Stimulated activated CD4-positive, alpha-beta T cell treated with anti-CD3 and anti-CD28 coated beads, Interleukin-1b, Interleukin-23, amount 100 ng/mL, for 1 hour (primary cell): ENCODE data around the gene PPP1R10.

Experiments
- DNase-seq, 2 donors: peaks; one replicate each; pipeline ENCODE4 v3.0.0-alpha.2; 2020; ENCODE audit warnings: low read depth in 2 of 2

PPP1R10 gene

DNA sequence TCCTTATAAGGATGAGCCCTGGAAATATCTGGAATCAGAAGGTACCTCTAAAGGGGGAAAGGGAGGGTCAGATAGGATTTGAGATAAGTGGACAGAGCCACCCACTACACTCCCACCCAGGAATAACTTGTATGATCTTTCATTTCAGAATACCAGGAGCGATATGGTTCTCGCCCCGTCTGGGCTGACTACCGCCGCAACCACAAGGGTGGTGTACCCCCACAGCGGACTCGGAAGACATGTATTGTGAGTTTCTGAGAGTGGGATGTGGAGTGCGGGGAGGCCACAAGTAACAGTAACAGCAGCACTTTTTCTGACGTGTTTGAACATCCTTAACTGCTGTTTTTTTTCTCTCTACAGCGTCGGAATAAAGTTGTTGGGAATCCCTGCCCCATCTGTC lies 2.5 kb upstream of the PPP1R10 start:
- no peak for DNase-seq

DNA sequence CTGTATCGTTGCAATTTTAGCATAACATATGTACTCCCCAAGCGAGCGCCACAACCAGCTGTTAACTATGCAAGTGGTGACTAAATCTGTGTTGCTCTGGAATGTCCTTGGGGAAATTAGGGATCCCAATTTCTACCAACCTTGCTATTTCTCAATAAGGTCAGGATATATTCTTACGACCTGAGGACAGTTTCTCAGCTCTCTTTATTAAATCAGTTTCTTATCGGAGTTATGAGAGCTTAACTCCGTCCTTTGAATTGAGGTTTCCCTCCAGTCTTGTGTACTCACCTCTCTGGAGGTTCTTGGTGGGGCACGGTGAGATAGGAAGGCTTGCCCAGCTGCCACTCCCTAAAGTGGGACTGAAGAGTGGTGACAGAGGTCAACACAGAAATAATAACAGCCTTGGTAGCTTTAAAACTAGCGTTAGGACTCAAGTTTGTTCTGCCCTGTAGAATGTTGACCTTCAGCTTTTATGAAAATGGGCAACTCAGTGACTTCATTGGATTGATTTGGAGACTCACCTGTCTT lies 1.3 kb upstream of the PPP1R10 start:
- no peak for DNase-seq

DNA sequence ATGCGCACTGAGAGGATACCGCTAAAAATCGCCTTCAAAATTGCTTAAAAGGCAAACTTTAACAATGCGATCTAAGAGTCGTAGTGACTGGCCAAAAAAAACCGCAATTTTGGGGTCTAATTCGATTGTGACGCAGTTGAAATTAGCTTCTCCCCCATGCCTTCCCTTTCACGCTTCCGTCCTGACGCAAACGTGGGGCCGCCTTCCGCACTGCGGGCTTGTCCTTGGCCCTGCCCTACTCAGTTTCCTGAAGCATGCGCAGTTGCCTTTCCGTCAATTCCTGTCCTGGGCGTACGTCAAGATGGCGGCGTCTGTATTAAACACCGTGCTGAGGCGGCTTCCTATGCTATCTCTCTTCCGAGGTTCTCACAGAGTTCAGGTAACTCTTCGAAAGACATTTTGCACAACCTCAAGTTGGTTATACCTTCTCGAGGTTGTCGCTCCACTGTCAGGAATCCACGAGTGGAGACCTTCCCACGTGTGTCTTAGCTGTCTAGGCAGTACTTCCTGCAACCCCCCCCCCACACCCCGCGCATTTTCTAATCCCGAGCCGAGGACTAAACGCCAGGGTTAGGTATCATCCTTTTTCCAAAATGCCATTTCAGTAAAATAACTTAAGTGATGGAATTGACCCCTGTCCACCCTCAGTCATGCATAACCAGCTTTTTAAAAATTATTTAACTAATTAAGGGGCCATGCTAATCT lies 674 bp upstream of the PPP1R10 start, which contains the start of gene MRPS18B:
MRPS18B (plus strand) TSS at position 276 of the 705 bp plus-strand sequence; CDS start at position 302, 26 bp downstream.
- peak; percentile 85 to 96 for DNase-seq

DNA sequence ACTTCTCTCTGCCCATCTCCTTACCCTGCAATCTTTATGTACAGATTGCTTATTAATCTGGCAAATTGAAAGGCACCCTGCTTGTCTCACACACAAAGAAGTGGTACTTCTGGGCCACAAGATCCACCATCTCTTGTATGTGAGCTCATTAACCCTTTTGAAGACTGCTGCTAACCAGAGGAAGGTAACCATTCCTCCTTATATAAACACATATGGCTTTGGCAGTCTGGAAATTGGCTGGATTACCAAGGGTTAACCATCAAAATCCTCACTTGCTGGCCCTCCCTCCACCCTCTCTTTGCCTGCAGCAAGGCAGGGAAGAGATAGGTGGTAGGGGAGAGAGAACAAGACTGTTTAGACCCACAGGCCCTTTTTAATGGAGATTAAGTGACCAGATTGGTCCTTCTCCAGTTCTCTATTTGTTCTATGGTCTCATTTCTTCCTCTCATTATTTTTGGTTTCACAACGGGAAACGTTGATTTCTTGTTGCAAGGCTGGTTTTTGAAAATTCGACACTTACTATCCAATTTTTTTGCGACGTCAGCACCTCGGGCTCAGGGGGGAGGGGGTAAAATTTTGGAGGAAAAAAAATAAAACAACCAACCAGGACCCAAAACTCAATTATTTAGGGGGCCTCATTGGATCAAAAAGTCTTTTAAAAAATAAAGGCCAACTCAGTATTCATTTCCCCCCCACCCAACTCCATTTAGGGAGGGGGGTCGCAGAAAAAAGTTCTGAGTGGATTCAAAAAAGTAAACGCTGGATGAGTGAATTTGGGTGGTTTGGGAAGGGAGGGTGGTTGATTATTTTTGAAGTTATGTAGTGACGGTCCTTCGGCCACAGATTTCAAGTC lies 859 bp downstream of the PPP1R10 start:
- DNase-seq, result no peak

- no peak for DNase-seq
These were observed 1.7 kb downstream of the PPP1R10 start for GRCh38 chr6:30615219-30615957.

GRCh38 chr6:30614843-30615218 lies 2.2 kb downstream of the PPP1R10 start:
- peak; percentile 51 to 74 for DNase-seq

GRCh38 chr6:30614044-30614842 lies 2.8 kb downstream of the PPP1R10 start:
- DNase-seq, result no peak

- DNase-seq, result no peak
These were observed 3.6 kb downstream of the PPP1R10 start for GRCh38 chr6:30613251-30614043.

DNA sequence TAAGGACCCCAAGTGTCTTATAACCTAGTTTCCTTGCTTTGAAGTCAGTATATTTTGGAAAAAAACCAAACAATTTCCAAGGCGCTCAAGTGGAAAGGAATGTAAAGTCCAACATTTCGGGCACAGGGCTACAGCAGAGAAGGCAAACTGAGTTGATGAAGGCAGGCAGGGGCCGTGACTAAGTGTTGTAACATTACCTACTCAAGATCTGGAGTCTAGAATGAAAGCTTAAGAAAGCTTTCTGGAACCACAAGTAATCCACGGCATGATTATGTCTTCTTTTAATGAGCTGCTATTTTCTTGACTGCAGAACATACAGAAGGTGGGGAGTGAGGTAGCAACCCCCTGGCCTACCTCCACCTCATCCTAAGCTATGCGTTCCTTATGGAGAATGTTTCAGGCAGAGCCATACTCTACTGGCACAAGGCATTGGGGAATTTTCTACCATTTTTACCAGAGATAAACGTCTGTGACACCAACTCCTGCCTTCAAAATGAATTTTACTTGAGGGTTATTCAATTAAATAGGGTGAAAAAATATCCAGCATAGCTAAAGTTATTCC lies 4.3 kb downstream of the PPP1R10 start:
- no peak for DNase-seq

- no peak for DNase-seq
These were observed 4.8 kb downstream of the PPP1R10 start for GRCh38 chr6:30612213-30612612.

DNA sequence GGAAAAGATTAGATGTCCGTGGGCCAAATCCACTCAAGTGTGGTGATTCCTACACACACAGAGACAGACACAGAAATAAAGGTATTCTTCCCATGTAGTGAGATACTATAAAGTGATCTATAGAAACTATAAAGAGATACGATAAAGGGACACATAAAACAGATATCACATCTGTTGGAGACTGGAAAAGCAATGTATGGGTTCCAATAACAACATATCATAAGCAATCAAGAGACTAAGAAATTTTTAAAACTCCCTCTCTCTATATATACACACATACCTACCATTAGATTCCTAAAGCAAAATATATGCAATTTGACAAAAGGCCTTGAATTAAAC lies 5.2 kb downstream of the PPP1R10 start:
- DNase-seq, result no peak

DNA sequence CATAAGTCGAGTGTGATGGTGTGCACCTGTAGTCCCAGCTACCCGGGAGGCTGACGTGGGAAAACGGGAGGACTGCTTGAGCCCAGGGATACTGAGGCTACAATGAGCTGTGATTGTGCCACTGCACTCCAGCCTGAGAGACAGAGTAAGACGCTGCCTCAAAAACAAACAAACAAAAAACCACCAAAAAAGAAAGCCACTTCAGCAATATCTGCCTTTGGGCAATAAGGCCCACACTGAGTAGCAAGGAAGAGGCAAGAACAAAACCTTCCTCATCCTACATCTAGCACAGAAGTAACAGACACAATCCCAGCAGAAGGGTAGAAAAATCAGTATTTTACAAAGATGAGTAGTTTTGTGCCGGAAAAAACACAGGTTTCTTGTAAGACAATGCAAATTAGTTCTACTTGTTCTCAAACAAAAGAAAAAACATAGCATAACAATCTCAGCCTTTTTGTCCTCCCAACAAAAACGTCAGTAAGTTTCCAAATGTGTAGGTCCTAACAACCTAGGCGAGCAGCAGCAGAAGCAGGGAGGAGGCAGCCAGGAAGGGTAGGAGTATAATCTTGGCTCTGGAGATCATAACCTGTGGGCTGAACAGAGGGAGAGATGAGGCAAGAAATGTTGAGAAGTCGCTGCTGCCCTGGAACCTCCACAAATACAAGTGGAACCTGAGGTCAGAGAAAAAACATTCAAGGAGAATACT lies 5.7 kb downstream of the PPP1R10 start:
- DNase-seq, result no peak

GRCh38 chr6:30610065-30610464 lies 7.0 kb downstream of the PPP1R10 start:
- no peak for DNase-seq

GRCh38 chr6:30603961-30604360 lies 13.1 kb downstream of the PPP1R10 start:
- no peak for DNase-seq

DNA sequence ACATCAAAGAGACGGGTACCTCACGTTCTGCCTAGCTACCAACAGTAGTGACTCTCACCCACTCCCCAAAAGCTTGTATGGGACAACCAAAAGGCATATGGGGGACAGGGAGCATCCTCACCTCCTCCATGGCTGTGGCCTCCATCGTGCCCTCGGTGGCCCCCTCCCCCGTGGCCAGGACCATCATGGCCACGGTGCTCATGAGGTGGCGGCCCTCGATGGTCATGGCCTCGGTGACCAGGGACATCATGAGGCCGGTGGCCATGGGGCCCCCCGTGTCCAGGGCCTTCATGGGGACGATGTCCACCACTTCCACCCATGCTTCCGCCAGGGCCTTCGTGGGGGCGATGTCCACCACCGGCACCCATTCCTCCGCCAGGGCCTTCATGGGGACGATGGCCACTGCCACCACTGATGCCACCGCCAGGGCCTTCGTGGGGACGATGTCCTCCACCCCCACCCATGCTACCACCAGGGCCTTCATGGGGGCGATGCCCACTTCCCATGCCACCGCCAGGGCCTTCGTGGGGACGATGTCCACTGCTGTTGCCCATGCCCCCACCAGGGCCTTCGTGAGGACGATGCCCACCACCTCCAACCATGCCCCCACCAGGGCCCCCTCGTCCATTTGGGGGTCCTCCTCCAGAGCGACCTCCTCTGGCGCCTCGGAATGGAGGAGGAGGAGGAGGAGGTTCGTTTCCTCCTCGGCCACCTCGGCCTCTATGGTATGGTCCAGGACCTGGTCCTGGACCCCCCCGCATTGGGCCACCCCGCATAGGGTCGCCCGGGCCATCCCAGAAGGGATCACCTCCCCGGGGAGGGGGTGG lies 15.0 kb downstream of the PPP1R10 start:
- DNase-seq, result no peak

GRCh38 chr6:30601436-30601814 lies 15.6 kb downstream of the PPP1R10 start:
- no peak for DNase-seq

DNA sequence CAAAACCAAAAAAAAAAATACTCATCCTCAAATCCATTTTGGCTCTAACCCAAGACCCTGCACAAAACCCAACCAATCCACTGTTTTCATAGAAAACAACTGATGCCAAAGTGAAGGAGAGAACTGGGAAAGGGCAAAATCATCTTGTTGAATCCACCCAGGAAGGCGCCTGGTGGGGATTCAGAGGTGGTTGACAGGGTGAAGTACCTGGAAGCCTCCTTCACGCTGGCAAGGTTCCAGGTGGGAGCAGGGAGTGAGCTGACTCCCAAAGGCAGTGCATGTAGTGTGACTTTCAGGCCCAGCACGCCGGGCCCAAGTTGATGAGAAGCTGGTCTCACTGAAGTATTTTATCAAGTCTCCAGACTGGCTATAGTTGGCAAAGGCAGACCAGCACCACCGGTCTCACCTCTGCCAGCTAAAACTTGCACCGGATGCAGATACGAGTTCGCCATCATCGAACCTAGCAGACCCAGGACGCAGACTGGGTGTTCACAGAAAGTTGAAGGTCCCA lies 16.5 kb downstream of the PPP1R10 start:
- no peak for DNase-seq

- no peak for DNase-seq
These were observed 17.3 kb downstream of the PPP1R10 start for GRCh38 chr6:30599625-30600324.
